Measurements from ENCODE around the gene PEX13.
"Not testable (repeated sequence)": the region's sequence is repeated elsewhere in the genome, so short reads cannot be mapped to it uniquely, and the experiment has no call there.

PEX13 gene

GRCh38 chr2:61017556-61018317 is at the start of gene PEX13, which contains the start of gene PUS10:
Gene PEX13, plus strand, starts transcription at chr2:61017720. Its CDS starts 40 bp downstream, at chr2:61017760.
Gene PUS10, minus strand, starts transcription at chr2:61018255. Its CDS starts 6,365 bp downstream, at chr2:61011890.
- peak; percentile 57 to 65 for DNase-seq

- no peak for DNase-seq
Measured at GRCh38 chr2:60972889-60973656, 44.4 kb upstream of the PEX13 start.

- no peak for DNase-seq
Measured at GRCh38 chr2:60973705-60974104, 43.8 kb upstream of the PEX13 start.

DNA sequence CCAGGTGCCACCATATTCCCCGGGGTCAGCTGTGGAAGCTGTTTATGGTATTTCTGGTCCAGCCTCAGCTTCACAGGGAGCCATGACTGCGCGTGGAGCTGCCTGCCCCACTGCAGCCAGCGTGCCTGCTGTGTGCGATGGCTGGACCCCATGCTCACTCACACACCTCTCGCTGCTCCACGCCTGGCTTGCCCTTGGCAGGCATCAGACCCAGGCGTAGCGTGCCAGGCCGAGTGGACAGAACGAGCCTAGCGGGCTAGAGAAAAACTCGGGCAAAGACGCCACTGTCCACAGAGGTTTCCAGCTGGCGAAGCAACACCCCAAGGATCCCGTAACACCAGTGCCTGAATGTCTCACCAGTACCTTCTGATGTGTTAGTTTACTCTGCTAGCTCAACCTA is 42.9 kb upstream of the PEX13 start:
- DNase-seq: no peak

GRCh38 chr2:60976256-60976850 is 41.2 kb upstream of the PEX13 start:
- no peak for DNase-seq

DNA sequence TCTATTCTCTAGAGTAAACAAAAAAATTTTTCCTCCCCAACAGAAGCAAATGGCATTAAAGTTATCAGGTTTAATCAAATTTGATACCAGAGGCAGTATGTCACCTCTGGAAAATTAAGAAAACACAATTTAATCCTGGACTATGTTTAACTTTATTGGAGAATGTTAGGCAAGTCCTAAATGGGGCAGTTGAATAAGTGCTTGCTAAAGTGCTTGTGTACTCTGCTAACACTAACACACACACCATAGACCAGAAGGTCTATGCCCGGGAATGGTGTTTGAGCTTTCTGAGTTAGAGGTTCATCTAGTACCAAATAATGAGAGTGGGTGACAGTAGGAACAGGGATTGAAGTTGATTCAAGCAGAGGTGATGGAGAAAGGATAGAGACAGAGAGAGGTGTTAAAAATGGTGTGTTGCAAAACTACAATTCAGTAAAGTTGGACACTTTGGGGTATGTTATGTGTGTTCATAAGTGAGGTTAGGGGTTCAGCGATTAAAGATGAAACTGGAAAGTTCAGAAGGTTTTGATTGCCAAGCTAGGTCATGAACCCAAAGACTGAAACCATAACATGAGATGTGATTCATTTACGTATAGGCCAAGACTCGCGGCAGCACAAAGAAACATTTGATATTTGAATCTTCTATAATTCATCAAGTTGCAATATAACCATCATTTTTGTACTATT is 40.5 kb upstream of the PEX13 start:
- no peak for DNase-seq

GRCh38 chr2:60977562-60977895 is 40.0 kb upstream of the PEX13 start:
- no peak for DNase-seq

DNA sequence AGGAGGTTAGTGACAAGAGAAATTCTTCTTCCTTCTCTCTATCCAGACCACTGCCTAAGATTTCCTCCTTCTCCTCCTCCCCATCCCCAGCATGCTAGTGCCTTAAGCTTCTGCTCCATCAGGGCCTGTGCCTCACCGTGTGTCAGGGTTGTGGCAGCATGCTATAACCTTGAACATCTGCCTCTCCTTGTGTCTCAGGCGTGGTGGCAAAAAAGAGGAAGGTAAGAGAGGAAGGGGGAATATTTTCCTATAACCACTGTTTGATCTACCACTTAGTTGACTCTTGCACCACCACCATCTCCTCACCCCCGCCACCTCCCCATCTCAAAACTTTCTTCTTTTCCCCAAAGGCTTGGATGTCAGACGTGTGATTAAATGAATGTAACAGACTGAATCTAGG is 38.3 kb upstream of the PEX13 start:
- no peak for DNase-seq

DNA sequence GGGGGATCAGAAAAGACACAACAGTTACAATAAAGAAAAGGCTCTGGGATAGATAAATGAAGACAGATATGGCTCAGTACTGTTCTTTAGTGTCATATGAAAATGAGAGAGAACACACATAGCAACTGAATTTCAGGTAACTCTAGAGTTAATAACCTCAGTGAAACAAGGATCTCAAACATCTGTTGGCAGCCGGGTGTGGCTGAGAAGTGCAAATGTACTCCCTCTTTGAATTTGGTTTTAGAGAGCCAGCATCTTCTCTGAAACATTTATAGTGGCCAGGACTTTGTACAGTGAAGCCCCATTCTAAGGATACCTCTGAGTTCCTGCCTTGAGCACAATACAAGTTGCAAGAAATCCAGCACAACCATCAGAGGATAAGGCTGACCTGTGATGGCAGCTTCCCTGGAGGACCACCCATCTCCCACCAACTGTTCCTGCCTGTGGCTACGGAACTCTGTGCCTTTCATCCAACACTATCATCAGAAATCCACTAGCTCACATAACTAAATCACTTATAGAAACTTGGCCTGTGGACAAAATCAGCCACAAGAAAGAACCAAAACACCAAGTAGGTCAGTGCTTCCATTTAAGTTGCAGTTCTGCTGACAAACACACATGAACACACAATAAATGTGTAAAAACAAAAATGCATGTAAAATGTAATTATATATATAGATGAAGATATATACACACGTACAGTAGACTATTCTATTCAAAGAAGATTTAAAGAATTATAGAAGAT is 37.3 kb upstream of the PEX13 start:
- no peak for DNase-seq

- DNase-seq: not testable (repeated sequence)
Measured at GRCh38 chr2:60982066-60982465, 35.5 kb upstream of the PEX13 start.

DNA sequence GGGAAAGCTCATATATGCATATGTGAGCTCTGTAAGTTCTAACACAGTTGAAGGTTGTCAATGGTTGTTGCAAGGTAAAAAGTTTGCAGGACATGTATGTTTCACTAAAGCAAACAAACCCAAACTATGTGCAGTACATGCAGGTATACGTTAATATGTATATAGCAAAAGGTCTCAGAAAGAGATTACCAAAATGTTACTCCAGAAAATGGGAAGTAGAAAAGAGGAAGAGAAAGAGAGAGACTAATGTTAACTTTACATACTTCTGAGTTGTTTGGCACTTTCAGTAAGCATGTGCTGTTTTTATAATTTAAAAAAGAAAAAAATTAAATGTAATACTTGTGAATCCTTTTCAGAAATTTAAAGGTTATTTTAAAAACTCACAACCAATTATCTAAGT is 32.8 kb upstream of the PEX13 start:
- DNase-seq: no peak

GRCh38 chr2:60987041-60987440 is 30.5 kb upstream of the PEX13 start:
- DNase-seq: no peak

DNA sequence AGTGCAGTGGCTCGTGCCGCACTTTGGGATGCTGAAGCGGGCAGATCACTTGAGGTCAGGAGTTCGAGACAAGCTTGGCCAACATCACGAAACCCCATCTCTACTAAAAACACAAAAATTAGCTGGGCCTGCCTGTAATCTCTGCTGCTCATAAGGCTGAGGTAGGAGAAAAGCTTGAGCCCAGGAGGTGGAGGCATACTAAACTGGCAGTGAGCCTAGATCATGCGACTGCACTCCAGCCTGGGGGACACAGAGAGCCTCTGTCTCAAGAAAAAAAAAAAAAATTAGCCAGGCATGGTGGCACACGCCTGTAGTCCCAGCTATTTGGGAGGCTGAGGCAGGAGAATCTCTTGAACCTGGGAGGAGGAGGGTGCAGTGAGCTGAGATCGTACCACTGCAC is 29.9 kb upstream of the PEX13 start:
- DNase-seq: not testable (repeated sequence)

DNA sequence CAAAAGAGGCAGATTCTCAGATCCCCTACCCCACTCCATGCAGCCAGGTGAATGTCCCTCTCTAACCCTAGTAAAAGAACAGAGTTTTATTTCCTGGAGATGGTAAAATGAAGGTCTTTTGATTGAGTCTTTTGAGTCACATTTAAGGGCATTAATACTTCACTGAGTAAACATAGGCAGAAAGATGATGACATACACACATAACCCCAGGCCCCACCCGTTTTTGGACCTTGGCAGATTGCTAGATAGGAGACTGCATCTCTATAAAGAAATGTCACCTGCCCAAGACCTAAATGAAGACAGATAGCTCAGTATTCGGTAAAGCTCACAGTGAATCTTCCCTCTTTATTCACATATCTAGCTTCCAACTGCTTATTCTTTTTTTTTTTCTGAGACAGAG is 28.3 kb upstream of the PEX13 start:
- no peak for DNase-seq

DNA sequence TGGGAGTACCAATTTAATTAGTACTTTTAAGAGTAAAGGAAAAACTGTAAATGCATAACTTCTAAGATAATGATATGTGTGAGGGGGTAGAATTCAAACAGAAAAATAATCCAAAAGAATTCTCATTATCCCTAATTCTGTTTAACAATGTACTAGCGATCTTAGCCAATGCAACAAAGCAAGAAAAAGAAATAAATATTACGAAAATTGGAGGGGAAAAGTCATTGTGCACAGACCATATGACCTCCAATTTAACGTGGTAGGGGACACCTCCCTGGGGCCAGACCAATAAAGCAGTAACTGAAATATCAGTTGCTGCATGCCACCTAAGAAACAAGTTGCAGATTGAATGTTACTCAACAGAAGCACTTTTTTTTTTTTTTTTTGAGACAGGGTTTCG is 25.9 kb upstream of the PEX13 start:
- DNase-seq: no peak

GRCh38 chr2:60992985-60993392 is 24.5 kb upstream of the PEX13 start:
- no peak for DNase-seq

DNA sequence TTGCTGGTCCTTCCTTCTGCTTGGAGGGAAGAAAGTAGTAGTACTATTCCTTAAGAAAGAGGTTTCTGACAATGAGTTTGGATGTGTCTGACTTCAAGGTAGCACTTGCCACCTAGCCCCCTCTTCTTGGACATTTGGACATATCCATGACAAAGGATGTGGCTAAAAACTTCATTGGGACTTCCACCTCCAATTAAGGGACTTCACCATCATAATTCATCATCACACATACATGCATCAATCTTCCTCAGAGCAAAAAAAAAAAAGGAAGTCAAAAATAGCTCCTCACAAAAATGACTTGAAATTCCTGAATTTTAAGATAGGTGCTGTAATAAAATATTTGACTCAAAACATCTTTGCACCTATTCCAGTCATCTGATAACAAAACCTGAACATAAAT is 23.4 kb upstream of the PEX13 start:
- no peak for DNase-seq

DNA sequence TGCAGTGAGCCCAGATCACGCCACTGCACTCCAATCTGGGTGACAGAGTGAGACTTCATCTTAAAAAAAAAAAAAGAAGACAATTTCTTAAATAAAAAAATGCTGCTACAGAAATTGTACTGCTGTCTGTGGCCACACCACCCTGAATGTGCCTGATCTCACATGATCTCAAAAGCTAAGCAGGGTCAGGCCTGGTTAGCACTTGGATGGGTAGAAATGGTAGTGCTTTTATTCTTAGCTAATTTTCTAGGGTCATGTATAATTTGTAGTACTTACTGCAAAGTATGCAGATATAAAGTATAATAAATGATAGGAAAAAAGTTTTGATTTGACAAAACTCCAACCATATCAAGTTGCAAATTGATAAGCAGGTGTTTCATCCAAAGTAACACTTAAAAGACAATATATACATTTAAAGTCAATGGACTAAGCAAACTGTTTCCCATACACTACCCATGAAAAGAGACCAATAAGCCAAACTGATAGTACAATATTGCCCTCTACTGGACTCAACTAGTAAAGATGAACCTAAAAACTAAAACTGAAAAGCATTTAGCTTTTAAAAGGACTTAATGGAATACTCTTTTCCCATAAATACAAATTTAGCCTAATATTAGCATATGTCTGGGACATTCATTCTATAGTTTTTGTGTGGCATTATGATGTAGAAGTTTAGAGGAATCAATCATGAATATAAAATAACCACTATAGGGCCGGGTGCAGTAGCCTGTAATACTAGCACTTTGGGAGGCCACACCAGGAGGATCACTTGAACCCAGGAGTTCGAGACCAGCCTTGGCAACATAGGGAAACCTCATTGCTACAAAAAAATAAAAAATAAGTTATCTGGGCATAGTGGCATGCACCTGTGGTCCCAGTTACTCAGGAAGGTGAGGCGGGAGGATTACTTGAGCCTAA is 18.6 kb upstream of the PEX13 start:
- no peak for DNase-seq

- DNase-seq: no peak
Measured at GRCh38 chr2:61005736-61006135, 11.8 kb upstream of the PEX13 start.

- no peak for DNase-seq
Measured at GRCh38 chr2:61006486-61007105, 10.9 kb upstream of the PEX13 start.

DNA sequence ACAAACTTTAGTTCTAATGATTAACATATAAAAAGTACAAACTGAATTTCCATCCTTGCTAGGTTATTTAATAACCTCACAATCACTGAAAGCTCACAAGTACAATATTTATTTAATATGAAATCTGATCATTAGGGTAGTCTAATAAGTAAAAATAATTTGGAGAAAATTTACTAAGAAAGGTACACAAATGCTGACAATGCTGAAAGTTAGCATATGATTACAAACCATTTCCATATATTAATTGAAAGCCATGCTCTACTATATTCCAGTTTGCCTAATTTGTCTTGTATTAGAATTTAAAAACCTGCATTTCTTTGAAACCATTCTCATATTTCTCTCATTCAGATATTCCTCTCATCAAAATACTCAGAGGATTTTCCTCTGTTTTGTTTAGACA is 8.2 kb upstream of the PEX13 start:
- no peak for DNase-seq

Measured in stimulated activated CD4-positive, alpha-beta T cell treated with anti-CD3 and anti-CD28 coated beads, Interleukin-2, amount 100 ng/mL, for 48 hours (primary cell).